Measurements from ENCODE around the gene SELPLG.

DNA sequence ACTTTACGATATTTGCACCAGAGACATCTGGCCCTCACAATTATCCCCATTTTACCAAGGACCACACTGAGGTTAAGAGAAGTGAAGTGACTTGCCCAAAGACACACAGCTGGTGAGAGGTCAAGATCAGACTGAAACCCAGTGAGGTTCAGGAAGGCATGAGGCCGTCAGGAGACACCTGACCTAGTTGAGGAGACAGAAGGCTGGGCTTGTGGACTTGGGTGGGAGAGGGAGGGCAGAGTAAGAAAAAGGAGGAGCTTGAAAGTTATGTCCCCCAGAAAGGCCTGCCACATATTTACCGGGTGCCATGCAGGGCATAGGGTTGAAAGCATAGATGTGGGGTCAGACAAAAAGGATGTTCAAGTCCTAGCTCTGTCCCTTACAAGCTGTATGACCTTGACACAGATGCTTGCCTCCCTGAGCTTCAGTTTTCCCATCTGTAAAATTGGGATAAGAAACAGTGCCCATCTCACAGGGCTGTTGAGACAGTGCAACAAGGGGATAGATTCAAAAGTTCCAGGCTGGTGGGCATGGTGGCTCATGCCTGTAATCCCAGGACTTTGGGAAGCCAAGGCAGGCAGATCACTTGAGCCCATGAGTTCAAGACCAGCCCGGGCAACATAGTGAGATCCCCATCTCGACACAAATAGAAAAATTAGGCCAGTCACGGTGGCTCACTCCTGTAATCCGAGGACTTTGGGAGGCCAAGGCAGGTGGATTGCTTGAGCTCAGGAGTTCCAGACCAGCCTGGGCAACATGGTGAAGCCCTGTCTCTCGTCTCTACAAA, 6.4 kb downstream of the SELPLG start:
- TF ChIP-seq, protein P1, sequence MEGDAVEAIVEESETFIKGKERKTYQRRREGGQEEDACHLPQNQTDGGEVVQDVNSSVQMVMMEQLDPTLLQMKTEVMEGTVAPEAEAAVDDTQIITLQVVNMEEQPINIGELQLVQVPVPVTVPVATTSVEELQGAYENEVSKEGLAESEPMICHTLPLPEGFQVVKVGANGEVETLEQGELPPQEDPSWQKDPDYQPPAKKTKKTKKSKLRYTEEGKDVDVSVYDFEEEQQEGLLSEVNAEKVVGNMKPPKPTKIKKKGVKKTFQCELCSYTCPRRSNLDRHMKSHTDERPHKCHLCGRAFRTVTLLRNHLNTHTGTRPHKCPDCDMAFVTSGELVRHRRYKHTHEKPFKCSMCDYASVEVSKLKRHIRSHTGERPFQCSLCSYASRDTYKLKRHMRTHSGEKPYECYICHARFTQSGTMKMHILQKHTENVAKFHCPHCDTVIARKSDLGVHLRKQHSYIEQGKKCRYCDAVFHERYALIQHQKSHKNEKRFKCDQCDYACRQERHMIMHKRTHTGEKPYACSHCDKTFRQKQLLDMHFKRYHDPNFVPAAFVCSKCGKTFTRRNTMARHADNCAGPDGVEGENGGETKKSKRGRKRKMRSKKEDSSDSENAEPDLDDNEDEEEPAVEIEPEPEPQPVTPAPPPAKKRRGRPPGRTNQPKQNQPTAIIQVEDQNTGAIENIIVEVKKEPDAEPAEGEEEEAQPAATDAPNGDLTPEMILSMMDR (IDR thresholded peaks at IDR 0.05), result no peak
- TF ChIP-seq EZH2 (IDR thresholded peaks at IDR 0.05; ENCODE audit: borderline replicate concordance, insufficient read depth, low read depth, low read length, poor library complexity, severe bottlenecking), result no peak
